Liver (tissue), 3 donors: ENCODE data around the gene RET.

Source experiments
- FOXA1 ChIP-seq: IDR thresholded peaks from 2 replicates; pipeline ENCODE4 v1.6.1; 2016; ENCODE audit warnings: antibody characterized with exemption
- GABPA ChIP-seq, 2 donors: IDR thresholded peaks in 1 of 2; conservative IDR thresholded peaks in 1 of 2; 2 replicates each; pipeline ENCODE4 v1.6.1; 2016; ENCODE audit warnings: antibody characterized with exemption in 2 of 2, mild to moderate bottlenecking in 1 of 2, moderate library complexity in 1 of 2
- JUND ChIP-seq, 2 donors: IDR thresholded peaks; 2 replicates each; pipeline ENCODE4 v1.6.1; 2016; ENCODE audit warnings: antibody characterized with exemption in 2 of 2
- NR2F2 ChIP-seq: IDR thresholded peaks from 2 replicates; pipeline ENCODE4 v1.6.1; 2016; ENCODE audit warnings: antibody characterized with exemption
- RAD21 ChIP-seq, 2 donors: IDR thresholded peaks; 2 replicates each; pipeline ENCODE4 v1.6.1; 2016; ENCODE audit warnings: antibody characterized with exemption in 2 of 2, mild to moderate bottlenecking in 2 of 2
- SP1 ChIP-seq: IDR thresholded peaks from 2 replicates; pipeline ENCODE4 v1.6.1; 2018; ENCODE audit warnings: antibody characterized with exemption, mild to moderate bottlenecking
- TAF1 ChIP-seq: conservative IDR thresholded peaks from 2 replicates; pipeline ENCODE4 v1.6.1; 2016; ENCODE audit warnings: antibody characterized with exemption, mild to moderate bottlenecking
- YY1 ChIP-seq: IDR thresholded peaks from 2 replicates; pipeline ENCODE4 v1.6.1; 2016; ENCODE audit warnings: antibody characterized with exemption, mild to moderate bottlenecking
- ZBTB33 ChIP-seq: IDR thresholded peaks from 2 replicates; pipeline ENCODE4 v1.6.1; 2016; ENCODE audit warnings: antibody characterized with exemption
- TF ChIP-seq, protein P1 (sequence below): fragments of 150-350 bp; IDR thresholded peaks from 2 replicates; pipeline ENCODE4 v1.5.1; 2017; ENCODE audit warnings: improper control_type of control experiment, low read depth, low read length; ENCODE audit not compliant: missing input control
- TF ChIP-seq, protein P2 (sequence below): IDR thresholded peaks from 2 replicates; pipeline ENCODE4 v1.6.1; 2016; ENCODE audit warnings: antibody characterized with exemption, mild to moderate bottlenecking
- TF ChIP-seq, protein P3 (sequence below): IDR thresholded peaks from 2 replicates; pipeline ENCODE4 v1.6.1; 2016; ENCODE audit warnings: antibody characterized with exemption
- donor health status: healthy.
- donor health status: healthy.

- TF ChIP-seq, protein P1, sequence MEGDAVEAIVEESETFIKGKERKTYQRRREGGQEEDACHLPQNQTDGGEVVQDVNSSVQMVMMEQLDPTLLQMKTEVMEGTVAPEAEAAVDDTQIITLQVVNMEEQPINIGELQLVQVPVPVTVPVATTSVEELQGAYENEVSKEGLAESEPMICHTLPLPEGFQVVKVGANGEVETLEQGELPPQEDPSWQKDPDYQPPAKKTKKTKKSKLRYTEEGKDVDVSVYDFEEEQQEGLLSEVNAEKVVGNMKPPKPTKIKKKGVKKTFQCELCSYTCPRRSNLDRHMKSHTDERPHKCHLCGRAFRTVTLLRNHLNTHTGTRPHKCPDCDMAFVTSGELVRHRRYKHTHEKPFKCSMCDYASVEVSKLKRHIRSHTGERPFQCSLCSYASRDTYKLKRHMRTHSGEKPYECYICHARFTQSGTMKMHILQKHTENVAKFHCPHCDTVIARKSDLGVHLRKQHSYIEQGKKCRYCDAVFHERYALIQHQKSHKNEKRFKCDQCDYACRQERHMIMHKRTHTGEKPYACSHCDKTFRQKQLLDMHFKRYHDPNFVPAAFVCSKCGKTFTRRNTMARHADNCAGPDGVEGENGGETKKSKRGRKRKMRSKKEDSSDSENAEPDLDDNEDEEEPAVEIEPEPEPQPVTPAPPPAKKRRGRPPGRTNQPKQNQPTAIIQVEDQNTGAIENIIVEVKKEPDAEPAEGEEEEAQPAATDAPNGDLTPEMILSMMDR, result no peak
- TF ChIP-seq YY1 (no peak), RAD21 (IDR thresholded peaks at IDR 0.05) (no peak), GABPA (IDR thresholded peaks at IDR 0.05 in 1 of 2, conservative IDR thresholded peaks at IDR 0.05 in 1 of 2) (no peak), FOXA1 (no peak), JUND (IDR thresholded peaks at IDR 0.05) (no peak), TAF1 (no peak), NR2F2 (no peak), ZBTB33 (no peak), SP1 (no peak)
- TF ChIP-seq, protein P2, sequence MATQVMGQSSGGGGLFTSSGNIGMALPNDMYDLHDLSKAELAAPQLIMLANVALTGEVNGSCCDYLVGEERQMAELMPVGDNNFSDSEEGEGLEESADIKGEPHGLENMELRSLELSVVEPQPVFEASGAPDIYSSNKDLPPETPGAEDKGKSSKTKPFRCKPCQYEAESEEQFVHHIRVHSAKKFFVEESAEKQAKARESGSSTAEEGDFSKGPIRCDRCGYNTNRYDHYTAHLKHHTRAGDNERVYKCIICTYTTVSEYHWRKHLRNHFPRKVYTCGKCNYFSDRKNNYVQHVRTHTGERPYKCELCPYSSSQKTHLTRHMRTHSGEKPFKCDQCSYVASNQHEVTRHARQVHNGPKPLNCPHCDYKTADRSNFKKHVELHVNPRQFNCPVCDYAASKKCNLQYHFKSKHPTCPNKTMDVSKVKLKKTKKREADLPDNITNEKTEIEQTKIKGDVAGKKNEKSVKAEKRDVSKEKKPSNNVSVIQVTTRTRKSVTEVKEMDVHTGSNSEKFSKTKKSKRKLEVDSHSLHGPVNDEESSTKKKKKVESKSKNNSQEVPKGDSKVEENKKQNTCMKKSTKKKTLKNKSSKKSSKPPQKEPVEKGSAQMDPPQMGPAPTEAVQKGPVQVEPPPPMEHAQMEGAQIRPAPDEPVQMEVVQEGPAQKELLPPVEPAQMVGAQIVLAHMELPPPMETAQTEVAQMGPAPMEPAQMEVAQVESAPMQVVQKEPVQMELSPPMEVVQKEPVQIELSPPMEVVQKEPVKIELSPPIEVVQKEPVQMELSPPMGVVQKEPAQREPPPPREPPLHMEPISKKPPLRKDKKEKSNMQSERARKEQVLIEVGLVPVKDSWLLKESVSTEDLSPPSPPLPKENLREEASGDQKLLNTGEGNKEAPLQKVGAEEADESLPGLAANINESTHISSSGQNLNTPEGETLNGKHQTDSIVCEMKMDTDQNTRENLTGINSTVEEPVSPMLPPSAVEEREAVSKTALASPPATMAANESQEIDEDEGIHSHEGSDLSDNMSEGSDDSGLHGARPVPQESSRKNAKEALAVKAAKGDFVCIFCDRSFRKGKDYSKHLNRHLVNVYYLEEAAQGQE, result no peak
- TF ChIP-seq, protein P3, sequence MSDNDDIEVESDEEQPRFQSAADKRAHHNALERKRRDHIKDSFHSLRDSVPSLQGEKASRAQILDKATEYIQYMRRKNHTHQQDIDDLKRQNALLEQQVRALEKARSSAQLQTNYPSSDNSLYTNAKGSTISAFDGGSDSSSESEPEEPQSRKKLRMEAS, result no peak
These were observed 7.7 kb upstream of the RET start for GRCh38 chr10:43069211-43069515.
